OCI-LY1 (cell line): Measurements from ENCODE around the gene CASD1.

ENCODE experiments used
- EZH2 ChIP-seq: fragments of 200-600 bp; sonication (generic), shearing (Covaris generic); IDR thresholded peaks from 2 replicates; pipeline ENCODE4 v1.8.0; 2017; ENCODE audit warnings: borderline replicate concordance, mixed run types, mild to moderate bottlenecking, antibody characterized with exemption, low read length, moderate library complexity, mixed read lengths
- TF ChIP-seq, protein P1 (sequence below): fragments of 200-600 bp; sonication (generic), shearing (Covaris generic); IDR thresholded peaks from 2 replicates; pipeline ENCODE4 v1.5.1; 2017; ENCODE audit warnings: mild to moderate bottlenecking, antibody characterized with exemption, low read length, moderate library complexity, mixed read lengths

DNA sequence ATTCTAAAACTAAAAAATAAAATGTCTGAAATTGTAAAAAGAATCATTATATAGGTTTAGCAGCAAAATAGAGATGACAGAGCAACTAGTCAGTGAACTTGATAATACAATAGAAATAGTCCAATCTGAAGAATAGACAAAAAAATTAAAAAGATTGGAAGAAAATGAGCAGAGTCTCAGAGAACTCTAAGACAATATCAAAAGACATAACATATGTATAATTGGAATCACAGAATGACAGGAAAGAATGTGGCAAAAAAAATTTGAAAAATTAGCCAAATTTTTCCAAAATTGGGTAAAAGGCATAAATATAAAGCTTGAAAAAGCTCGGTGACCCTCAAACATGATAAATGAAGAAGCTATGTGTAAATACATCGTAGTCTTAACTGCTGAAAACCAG is 38.0 kb upstream of the CASD1 start:
- TF ChIP-seq, protein P1, sequence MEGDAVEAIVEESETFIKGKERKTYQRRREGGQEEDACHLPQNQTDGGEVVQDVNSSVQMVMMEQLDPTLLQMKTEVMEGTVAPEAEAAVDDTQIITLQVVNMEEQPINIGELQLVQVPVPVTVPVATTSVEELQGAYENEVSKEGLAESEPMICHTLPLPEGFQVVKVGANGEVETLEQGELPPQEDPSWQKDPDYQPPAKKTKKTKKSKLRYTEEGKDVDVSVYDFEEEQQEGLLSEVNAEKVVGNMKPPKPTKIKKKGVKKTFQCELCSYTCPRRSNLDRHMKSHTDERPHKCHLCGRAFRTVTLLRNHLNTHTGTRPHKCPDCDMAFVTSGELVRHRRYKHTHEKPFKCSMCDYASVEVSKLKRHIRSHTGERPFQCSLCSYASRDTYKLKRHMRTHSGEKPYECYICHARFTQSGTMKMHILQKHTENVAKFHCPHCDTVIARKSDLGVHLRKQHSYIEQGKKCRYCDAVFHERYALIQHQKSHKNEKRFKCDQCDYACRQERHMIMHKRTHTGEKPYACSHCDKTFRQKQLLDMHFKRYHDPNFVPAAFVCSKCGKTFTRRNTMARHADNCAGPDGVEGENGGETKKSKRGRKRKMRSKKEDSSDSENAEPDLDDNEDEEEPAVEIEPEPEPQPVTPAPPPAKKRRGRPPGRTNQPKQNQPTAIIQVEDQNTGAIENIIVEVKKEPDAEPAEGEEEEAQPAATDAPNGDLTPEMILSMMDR, result no peak
- no peak for TF ChIP-seq EZH2
